Keratinocyte (primary cell): ENCODE results near the gene F8.

ENCODE experiments used
- CTCF ChIP-seq, 3 experiments: IDR thresholded peaks in 1 of 3; conservative IDR thresholded peaks in 1 of 3; optimal IDR thresholded peaks in 1 of 3; 2 replicates in 2 of 3; 3 replicates in 1 of 3; pipeline versions ENCODE3 to v1.5.1; 2011; ENCODE audit warnings: low read length in 3 of 3, mild to moderate bottlenecking in 3 of 3, moderate library complexity in 2 of 3, control low read depth in 1 of 3, inconsistent platforms in 1 of 3; ENCODE audit not compliant: insufficient read depth in 2 of 3; ENCODE audit errors: extremely low read depth in 1 of 3
- EZH2 ChIP-seq: IDR thresholded peaks from one replicate; pipeline ENCODE4 v1.6.1; 2012; ENCODE audit warnings: inconsistent platforms, mild to moderate bottlenecking, low read length, moderate library complexity

GRCh38 chrX:154890990-154891639 lies 131.4 kb downstream of the F8 start:
- TF ChIP-seq CTCF (optimal IDR thresholded peaks at IDR 0.05 in 1 of 3, IDR thresholded peaks at IDR 0.05 in 1 of 3, conservative IDR thresholded peaks at IDR 0.05 in 1 of 3; ENCODE audit: extremely low read depth in 1 of 3, insufficient read depth in 2 of 3, low read length in 3 of 3) (no peak), EZH2 (no peak)
